IMR-90 (cell line): ENCODE data around the gene HK3.

Experiments used
- CEBPB ChIP-seq: IDR thresholded peaks from 2 replicates; pipeline ENCODE4 v1.6.1; 2012; ENCODE audit warnings: low read depth, low read length, improper control_type of control experiment
- CTCF ChIP-seq: conservative IDR thresholded peaks from 2 replicates; pipeline ENCODE4 v1.5.1; 2012; ENCODE audit warnings: mild to moderate bottlenecking, low read depth, low read length, improper control_type of control experiment
- MAZ ChIP-seq: IDR thresholded peaks from 2 replicates; pipeline ENCODE4 v1.6.1; 2012; ENCODE audit warnings: low read depth, mild to moderate bottlenecking, low read length, improper control_type of control experiment, moderate library complexity, borderline replicate concordance
- MXI1 ChIP-seq: IDR thresholded peaks from 2 replicates; pipeline ENCODE4 v1.6.1; 2012; ENCODE audit warnings: low read depth, mild to moderate bottlenecking, low read length, moderate library complexity, borderline replicate concordance
- POLR2A ChIP-seq: IDR thresholded peaks from 2 replicates; pipeline ENCODE4 v1.6.1; 2012; ENCODE audit warnings: mild to moderate bottlenecking, low read depth, low read length
- USF2 ChIP-seq: fragments of 150-350 bp; IDR thresholded peaks from 2 replicates; pipeline ENCODE4 v1.6.1; 2017; ENCODE audit warnings: mild to moderate bottlenecking, antibody characterized with exemption, low read length, low read depth

GRCh38 chr5:176844706-176845391 is 54.3 kb downstream of the HK3 start:
- TF ChIP-seq CTCF = no peak
- no peak for TF ChIP-seq CEBPB
- no peak for TF ChIP-seq POLR2A
- no peak for TF ChIP-seq MXI1
- no peak for TF ChIP-seq USF2
- TF ChIP-seq MAZ = no peak
